Activated T-cell treated with anti-CD3 and anti-CD28 coated beads, Interleukin-2, amount 50 U/mL, for 72 hours (primary cell): ENCODE results near the gene UBE2O. TPM values are rescaled to one million over a fixed set of nuclear protein-coding genes. Genes with fewer than 3 reads are reported as not detected.
"Not testable (repeated sequence)": the region's sequence is repeated elsewhere in the genome, so short reads cannot be mapped to it uniquely, and the experiment has no call there.

Source experiments
- ATAC-seq, 2 donors: fragments of 150-1000 bp; cut with Tn5 transposase; replicated peaks in 1 of 2; 2 replicates each; pipeline ENCODE4 v1.10.0; 2021; ENCODE audit warnings: moderate library complexity in 2 of 2, mild to moderate bottlenecking in 1 of 2
- DNase-seq, 2 donors: peaks; one replicate each; pipeline ENCODE4 v3.0.0; 2021 to 2022; ENCODE audit warnings: mixed read lengths in 1 of 2
- H3K27ac Mint-ChIP-seq: one replicate; pipeline ENCODE4 v1.8.0; 2022; ENCODE audit warnings: mild to moderate bottlenecking, moderate library complexity, mixed read lengths
- H3K27me3 Mint-ChIP-seq: one replicate; pipeline ENCODE4 v1.8.0; 2022; ENCODE audit warnings: low read depth, mixed read lengths
- H3K36me3 Mint-ChIP-seq, 2 donors: one replicate each; pipeline ENCODE4 v1.8.0; 2022; ENCODE audit warnings: mixed read lengths in 2 of 2, mild to moderate bottlenecking in 1 of 2; ENCODE audit not compliant: insufficient read depth in 2 of 2
- H3K4me1 Mint-ChIP-seq: one replicate; pipeline ENCODE4 v1.8.0; 2022; ENCODE audit warnings: low read depth, mixed read lengths
- H3K4me3 Mint-ChIP-seq, 2 donors: one replicate each; pipeline ENCODE4 v1.8.0; 2022; ENCODE audit warnings: mild to moderate bottlenecking in 2 of 2, mixed read lengths in 2 of 2, moderate library complexity in 2 of 2
- H3K9me3 Mint-ChIP-seq, 2 donors: one replicate each; pipeline ENCODE4 v1.8.0; 2022; ENCODE audit warnings: mixed read lengths in 2 of 2
- total RNA-seq, 2 donors: library from RNA; stranded (reverse); gene quantifications; one replicate each; pipeline ENCODE4 v1.2.3, GENCODE V29; 2022

Gene UBE2O
- total RNA-seq, 2 donors from 2014 or later = 21.5 to 22.8 TPM

DNA sequence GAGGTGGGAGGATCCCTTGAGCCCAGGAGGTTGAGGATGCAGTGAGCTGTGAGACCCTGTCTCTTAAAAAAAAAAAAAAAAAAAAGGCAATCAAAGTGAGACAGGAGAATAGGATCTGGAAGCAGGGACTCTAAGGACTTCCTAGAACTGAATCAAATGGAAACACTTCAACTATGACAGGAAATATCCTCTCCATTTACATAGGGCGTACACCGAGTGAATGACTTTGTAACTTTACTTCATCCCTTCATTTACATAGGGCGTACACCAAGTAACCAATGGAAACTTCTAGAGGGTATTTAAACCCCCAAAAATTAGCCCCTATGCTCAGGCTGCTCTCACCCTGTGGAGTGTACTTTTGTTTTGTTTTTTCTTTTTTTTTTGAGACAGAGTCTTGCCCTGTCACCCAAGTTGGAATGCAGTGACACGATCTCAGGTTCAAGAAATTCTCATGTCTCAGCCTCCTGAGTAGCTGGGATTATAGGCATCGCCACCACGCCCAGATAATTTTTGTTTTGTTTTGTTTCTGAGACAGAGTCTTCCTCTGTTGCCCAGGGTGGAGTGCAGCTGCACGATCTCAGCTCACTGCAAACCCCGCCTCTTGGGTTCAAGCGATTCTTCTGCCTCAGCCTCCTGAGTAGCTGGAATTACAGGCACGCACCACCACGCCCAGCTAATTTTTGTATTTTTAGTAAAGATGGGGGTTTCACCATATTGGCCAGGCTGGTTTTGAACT lies 89.7 kb downstream of the UBE2O start:
- Mint-ChIP-seq H3K36me3 (no peaks in the 10 kb centered on the region), H3K27me3 (no peaks in the 10 kb centered on the region), H3K4me1 (peaks cover 6% of the 10 kb centered on the region), H3K4me3 (no peak overlapping the region), H3K9me3 (no peaks in the 10 kb centered on the region), H3K27ac (no peak overlapping the region)
- no peak for DNase-seq
- ATAC-seq = no peak

GRCh38 chr17:76360461-76360860 lies 92.5 kb downstream of the UBE2O start:
- H3K4me3 Mint-ChIP-seq = no peak overlapping the region
- H3K9me3 Mint-ChIP-seq = no peaks in the 10 kb centered on the region
- no peak for ATAC-seq
- no peaks in the 10 kb centered on the region for H3K36me3 Mint-ChIP-seq
- no peak for DNase-seq
- H3K4me1 Mint-ChIP-seq = no peaks in the 10 kb centered on the region
- H3K27me3 Mint-ChIP-seq = no peaks in the 10 kb centered on the region
- H3K27ac Mint-ChIP-seq = no peak overlapping the region

DNA sequence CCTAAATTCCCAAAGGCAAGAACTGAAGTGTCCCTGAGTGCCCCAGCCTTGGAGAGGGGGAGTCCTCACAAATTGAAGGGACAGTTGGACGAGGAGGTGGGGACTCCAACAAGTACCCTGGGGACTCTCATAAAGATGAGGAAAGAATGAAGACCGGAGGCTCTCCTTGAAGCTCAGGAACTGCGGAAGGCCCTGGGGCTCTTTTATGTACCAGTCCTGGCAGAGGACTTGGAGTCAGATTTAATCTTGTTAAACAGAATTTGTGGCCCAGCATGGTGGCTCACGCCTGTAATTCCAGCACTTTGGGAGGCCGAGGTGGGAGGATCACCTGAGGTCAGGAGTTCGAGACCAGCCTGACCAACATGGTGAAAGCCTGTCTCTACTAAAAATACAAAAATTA lies 93.2 kb downstream of the UBE2O start:
- DNase-seq, H3K27me3 Mint-ChIP-seq, H3K36me3 Mint-ChIP-seq, ATAC-seq, H3K4me1 Mint-ChIP-seq, H3K27ac Mint-ChIP-seq, H3K4me3 Mint-ChIP-seq, H3K9me3 Mint-ChIP-seq: not testable (repeated sequence)

DNA sequence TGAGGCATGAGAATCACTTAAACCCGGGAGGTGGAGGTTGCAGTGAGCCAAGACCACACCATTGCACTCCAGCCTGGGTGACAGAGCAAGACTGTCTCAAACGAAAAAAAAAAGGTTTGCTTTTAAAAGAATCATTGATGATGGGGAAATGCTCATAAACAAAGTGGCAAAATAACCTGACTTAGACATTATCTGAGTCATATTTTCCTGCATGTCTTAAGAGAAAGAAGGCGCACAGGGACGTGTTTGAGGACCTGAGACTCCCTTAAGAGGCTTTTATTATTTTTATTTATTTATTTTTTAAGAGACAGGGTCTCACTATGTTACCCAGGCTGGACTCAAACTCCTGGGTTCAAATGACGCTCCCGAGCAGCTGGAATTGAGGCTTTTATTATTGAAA lies 93.6 kb downstream of the UBE2O start:
- DNase-seq (no peak), ATAC-seq (no peak)
- no peaks in the 10 kb centered on the region for H3K9me3 Mint-ChIP-seq
- H3K27ac Mint-ChIP-seq = no peak overlapping the region
- H3K4me1 Mint-ChIP-seq = peaks cover 6% of the 10 kb centered on the region
- H3K4me3 Mint-ChIP-seq = no peak overlapping the region
- H3K36me3 Mint-ChIP-seq = no peaks in the 10 kb centered on the region
- no peaks in the 10 kb centered on the region for H3K27me3 Mint-ChIP-seq

DNA sequence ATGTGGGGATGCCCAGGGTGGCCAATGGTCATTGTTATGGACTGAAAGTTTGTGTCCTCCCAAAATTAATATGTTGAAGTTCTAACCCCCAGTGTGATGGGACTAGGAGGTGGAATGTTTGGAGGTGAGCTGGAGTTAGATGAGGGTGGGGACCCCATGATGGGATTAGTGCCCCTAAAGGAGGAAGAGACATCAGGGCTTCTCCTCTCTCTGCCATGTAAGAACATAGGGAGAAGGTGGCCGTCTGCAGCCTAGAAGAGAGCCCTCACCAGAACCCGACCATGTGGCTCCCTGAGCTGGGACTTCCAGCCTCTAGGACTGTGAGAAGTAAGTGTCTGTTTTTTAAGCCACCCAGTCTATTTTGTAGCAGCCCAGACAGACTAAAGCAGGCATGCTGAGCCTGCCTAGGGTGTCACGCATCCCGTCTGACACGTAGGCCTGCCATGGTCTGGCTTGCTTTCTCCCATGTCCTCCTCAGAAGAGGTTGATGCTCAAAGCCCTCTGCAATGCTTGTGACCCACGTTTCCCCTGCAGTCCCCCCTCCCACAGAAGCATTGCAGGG lies 95.3 kb downstream of the UBE2O start:
- Mint-ChIP-seq H3K27me3 (no peaks in the 10 kb centered on the region), H3K4me3 (no peak overlapping the region), H3K4me1 (peaks cover 9% of the 10 kb centered on the region), H3K36me3 (no peaks in the 10 kb centered on the region), H3K27ac (no peak overlapping the region), H3K9me3 (no peaks in the 10 kb centered on the region)
- no peak for ATAC-seq
- no peak for DNase-seq

GRCh38 chr17:76356803-76357456 lies 96.0 kb downstream of the UBE2O start:
- DNase-seq (no peak), ATAC-seq (no peak)
- no peaks in the 10 kb centered on the region for H3K9me3 Mint-ChIP-seq
- no peaks in the 10 kb centered on the region for H3K27me3 Mint-ChIP-seq
- peaks cover 17% of the 10 kb centered on the region for H3K4me1 Mint-ChIP-seq
- H3K4me3 Mint-ChIP-seq = no peak overlapping the region
- no peak overlapping the region for H3K27ac Mint-ChIP-seq
- no peaks in the 10 kb centered on the region for H3K36me3 Mint-ChIP-seq

DNA sequence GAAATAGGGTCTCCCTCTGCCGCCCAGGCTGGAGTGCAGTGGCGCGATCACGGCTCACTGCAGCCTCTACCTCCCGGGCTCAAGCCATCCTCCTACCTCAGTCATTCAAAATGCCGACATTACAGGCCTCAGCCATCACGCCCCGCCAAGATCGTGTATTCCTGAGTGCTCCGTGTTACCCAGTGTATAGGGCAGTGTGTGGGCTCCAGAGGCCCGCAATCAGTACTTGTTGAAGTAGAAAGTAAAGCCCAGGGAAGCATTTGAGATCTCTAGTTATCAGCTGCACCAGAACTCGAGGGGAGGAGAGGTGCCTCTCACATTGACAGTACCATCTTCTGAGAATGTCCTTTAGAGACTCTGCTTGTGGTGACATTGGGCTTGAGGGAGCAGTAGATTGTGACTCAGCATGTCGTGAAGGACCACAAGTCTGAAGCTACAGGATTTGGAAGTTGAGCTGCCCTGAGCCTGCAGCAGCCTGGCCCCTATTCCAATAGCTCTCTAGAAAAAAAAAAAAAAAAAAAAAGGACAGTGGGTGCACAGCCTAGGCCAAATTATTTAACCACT lies 98.1 kb downstream of the UBE2O start:
- Mint-ChIP-seq H3K36me3 (peaks cover 0 to 2% of the 10 kb centered on the region in 2 donors), H3K27me3 (no peaks in the 10 kb centered on the region), H3K9me3 (no peaks in the 10 kb centered on the region), H3K4me1 (peaks cover 25% of the 10 kb centered on the region), H3K27ac (no peak overlapping the region), H3K4me3 (peak overlapping the region; percentile 87 to 90)
- peak in 1 of 2 donors; percentile 8 for DNase-seq
- ATAC-seq = no peak

DNA sequence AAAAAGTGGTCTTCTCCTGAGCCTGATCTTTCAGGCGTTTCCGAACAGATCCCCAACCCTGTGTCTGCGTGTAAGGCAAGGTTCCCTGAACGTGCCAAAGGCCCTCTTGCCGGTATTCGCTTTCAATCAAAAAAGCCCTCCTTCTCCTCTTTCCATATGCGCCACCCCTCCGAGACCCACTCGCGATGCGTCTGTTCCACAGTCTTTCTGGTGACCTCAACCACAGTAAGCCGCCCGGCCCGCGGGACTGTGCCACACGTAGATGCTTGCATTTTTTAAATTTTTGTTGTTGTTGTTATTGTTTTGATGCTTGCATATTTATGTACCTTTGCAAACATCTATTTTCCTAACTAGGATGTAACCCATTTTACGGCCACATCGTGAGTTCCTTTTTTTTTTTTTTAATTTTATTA lies 98.6 kb downstream of the UBE2O start:
- peaks cover 0 to 2% of the 10 kb centered on the region in 2 donors for H3K36me3 Mint-ChIP-seq
- ATAC-seq (peak in 1 of 2 donors; percentile 2), DNase-seq (no peak)
- H3K4me1 Mint-ChIP-seq = peaks cover 25% of the 10 kb centered on the region
- H3K27me3 Mint-ChIP-seq = no peaks in the 10 kb centered on the region
- H3K9me3 Mint-ChIP-seq = no peaks in the 10 kb centered on the region
- peak overlapping the region; percentile 95 for H3K27ac Mint-ChIP-seq
- H3K4me3 Mint-ChIP-seq = peak overlapping the region; percentile 87 to 90

- peaks cover 25% of the 10 kb centered on the region for H3K4me1 Mint-ChIP-seq
- H3K9me3 Mint-ChIP-seq = no peaks in the 10 kb centered on the region
- H3K36me3 Mint-ChIP-seq = peaks cover 0 to 2% of the 10 kb centered on the region in 2 donors
- no peaks in the 10 kb centered on the region for H3K27me3 Mint-ChIP-seq
- H3K27ac Mint-ChIP-seq = peak within 1 kb of the TSS; percentile 95
- DNase-seq (peak; percentile 86 to 88), ATAC-seq (peak; percentile 95)
- H3K4me3 Mint-ChIP-seq = peak within 1 kb of the TSS; percentile 87 to 90
Measured at GRCh38 chr17:76353599-76354316, 99.2 kb downstream of the UBE2O start, which contains the start of gene PRPSAP1. PRPSAP1 (minus strand) TSS chr17:76353916; CDS start chr17:76353703, 213 bp downstream.

- DNase-seq = peak; percentile 39 to 49
- Mint-ChIP-seq H3K27ac (no peak overlapping the region), H3K27me3 (no peaks in the 10 kb centered on the region), H3K9me3 (no peaks in the 10 kb centered on the region), H3K36me3 (peaks cover 0 to 2% of the 10 kb centered on the region in 2 donors), H3K4me3 (peak overlapping the region; percentile 87 to 90), H3K4me1 (peaks cover 25% of the 10 kb centered on the region)
- ATAC-seq = peak; percentile 10 to 20
Measured at GRCh38 chr17:76353004-76353598, 99.9 kb downstream of the UBE2O start.

DNA sequence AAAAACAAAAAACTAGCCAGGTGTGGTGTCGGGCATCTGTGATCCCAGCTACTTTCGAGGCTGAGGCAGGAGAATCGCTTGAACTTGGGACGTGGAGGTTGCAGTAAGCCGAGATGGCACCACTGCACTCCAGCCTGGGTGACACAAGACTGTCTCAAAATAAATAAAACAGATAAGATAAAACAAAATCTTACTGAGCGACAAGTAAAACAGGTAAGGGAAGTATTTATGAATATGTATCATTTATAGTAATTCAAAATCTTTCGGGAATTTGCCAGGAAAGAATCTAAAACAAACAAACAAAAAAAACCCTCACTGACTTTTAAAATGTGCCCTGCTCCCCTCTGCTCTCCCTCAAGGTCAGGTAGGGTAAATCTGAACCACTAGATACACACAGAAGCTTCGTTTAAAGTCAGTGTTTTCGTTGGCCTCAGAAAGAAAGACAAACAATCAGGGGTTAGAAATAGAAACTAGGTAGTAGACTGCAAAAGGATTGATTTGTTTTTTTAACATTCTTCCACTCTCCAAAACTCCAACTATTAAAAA lies 101.4 kb downstream of the UBE2O start:
- peak overlapping the region; percentile 10 for H3K27ac Mint-ChIP-seq
- DNase-seq (no peak), ATAC-seq (no peak)
- H3K36me3 Mint-ChIP-seq = peaks cover 3 to 12% of the 10 kb centered on the region in 2 donors
- no peaks in the 10 kb centered on the region for H3K27me3 Mint-ChIP-seq
- H3K4me1 Mint-ChIP-seq = peaks cover 25% of the 10 kb centered on the region
- H3K9me3 Mint-ChIP-seq = no peaks in the 10 kb centered on the region
- peak overlapping the region; percentile 65 to 87 for H3K4me3 Mint-ChIP-seq

- Mint-ChIP-seq H3K4me1 (peaks cover 25% of the 10 kb centered on the region), H3K27me3 (no peaks in the 10 kb centered on the region), H3K9me3 (no peaks in the 10 kb centered on the region), H3K36me3 (peaks cover 3 to 12% of the 10 kb centered on the region in 2 donors), H3K27ac (no peak overlapping the region), H3K4me3 (no peak overlapping the region)
- ATAC-seq = no peak
- no peak for DNase-seq
Measured at GRCh38 chr17:76350463-76350862, 102.5 kb downstream of the UBE2O start.
